Activated CD4-positive, alpha-beta T cell treated with anti-CD3 and anti-CD28 coated beads for 1 hour (primary cell): ENCODE measurements around the gene AP2S1.

Experiments
- DNase-seq: peaks from one replicate; pipeline ENCODE4 v3.0.0-alpha.2; 2020

The AP2S1 gene

GRCh38 chr19:46798713-46799112, 51.9 kb downstream of the AP2S1 start:
- DNase-seq: no peak

- no peak for DNase-seq
Measured at GRCh38 chr19:46797881-46798280, 52.8 kb downstream of the AP2S1 start.

DNA sequence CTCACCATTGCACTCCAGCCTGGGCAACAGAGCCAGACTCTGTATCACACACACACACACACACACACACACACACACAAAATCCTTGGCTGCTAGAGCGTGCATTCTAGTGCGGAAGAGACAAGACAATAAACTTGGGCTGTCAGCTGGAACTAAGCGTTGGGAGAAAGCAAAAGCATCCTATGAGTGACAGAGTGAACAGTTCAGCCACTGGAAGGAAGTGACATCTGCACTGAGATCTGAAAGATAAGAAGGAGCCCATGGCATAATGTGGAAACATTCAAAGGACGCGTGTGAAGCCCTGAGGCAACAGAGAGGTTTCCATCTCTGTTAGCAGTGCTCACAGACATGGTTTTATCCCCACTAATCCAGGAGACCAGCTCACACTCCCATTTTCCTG, 58.7 kb downstream of the AP2S1 start:
- DNase-seq: no peak

GRCh38 chr19:46789371-46789770, 61.3 kb downstream of the AP2S1 start:
- no peak for DNase-seq

- DNase-seq: no peak
Measured at GRCh38 chr19:46788968-46789338, 61.7 kb downstream of the AP2S1 start.

GRCh38 chr19:46788262-46788967, 62.2 kb downstream of the AP2S1 start, which contains the start of gene SLC1A5:
Gene SLC1A5, minus strand, starts transcription at chr19:46788594. Its CDS starts 629 bp downstream, at chr19:46787965.
- peak; percentile 97 for DNase-seq
